ENCODE results near the gene MORN1. TPM values are rescaled to one million over a fixed set of nuclear protein-coding genes. Genes with fewer than 3 reads are reported as not detected.

The MORN1 gene
- total and polyA plus RNA-seq, 9 of the 15 experiments (the other 6 are each of a cell fraction or from before 2014, with no cell fraction given), result 0.24 to 9.3 (median 4.2) TPM

DNA sequence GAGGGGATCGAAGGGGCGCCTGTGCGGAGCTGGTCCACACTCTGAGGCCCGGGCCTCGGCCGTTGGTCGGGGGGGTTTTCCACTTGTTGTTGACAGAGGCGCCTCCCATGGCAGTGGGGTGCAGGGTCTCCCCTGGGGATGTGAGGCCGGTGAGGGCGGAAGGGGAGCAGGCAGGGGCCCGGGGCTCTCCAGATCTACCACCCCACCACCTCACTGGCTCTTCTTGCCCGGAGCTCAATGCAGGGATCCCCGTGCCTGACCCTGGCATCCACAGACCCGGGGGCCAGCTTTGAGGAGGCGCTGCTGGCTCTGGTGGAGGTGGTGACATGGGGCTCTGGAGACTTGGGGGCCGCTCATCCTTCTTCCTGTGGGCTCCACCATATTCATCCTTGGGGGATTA is 28.1 kb upstream of the MORN1 start (continued):
- TF ChIP-seq, protein P1, sequence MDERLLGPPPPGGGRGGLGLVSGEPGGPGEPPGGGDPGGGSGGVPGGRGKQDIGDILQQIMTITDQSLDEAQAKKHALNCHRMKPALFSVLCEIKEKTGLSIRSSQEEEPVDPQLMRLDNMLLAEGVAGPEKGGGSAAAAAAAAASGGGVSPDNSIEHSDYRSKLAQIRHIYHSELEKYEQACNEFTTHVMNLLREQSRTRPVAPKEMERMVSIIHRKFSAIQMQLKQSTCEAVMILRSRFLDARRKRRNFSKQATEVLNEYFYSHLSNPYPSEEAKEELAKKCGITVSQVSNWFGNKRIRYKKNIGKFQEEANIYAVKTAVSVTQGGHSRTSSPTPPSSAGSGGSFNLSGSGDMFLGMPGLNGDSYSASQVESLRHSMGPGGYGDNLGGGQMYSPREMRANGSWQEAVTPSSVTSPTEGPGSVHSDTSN (CRISPR knock-in tag; IDR thresholded peaks at IDR 0.05; ENCODE audit: low read depth), result no peak
- TF ChIP-seq, protein P1 (tag; conservative IDR thresholded peaks at IDR 0.05; ENCODE audit: low read depth), result no peak
- TF ChIP-seq, protein P2, sequence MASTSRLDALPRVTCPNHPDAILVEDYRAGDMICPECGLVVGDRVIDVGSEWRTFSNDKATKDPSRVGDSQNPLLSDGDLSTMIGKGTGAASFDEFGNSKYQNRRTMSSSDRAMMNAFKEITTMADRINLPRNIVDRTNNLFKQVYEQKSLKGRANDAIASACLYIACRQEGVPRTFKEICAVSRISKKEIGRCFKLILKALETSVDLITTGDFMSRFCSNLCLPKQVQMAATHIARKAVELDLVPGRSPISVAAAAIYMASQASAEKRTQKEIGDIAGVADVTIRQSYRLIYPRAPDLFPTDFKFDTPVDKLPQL (IDR thresholded peaks at IDR 0.05; ENCODE audit: extremely low read depth, insufficient read length), result no peak
- TF ChIP-seq STAT5A (IDR thresholded peaks at IDR 0.05; ENCODE audit: borderline replicate concordance, low read length) (no peak), BCL6 (CRISPR knock-in tag; IDR thresholded peaks at IDR 0.05) (no peak), ZNF12 (CRISPR knock-in tag; IDR thresholded peaks at IDR 0.05) (no peak), SIX5 (IDR thresholded peaks at IDR 0.05; ENCODE audit: borderline replicate concordance in 1 of 2, insufficient read depth in 1 of 2, low read depth in 1 of 2, low read length in 2 of 2) (no peak), HCFC1 (IDR thresholded peaks at IDR 0.05; ENCODE audit: low read depth, low read length) (no peak), MAFF (IDR thresholded peaks at IDR 0.05; ENCODE audit: low read length) (no peak), ZNF224 (CRISPR knock-in tag; IDR thresholded peaks at IDR 0.05) (no peak), ZKSCAN8 (CRISPR knock-in tag; IDR thresholded peaks at IDR 0.05) (no peak), SMAD4 (CRISPR knock-in tag; conservative IDR thresholded peaks at IDR 0.05) (no peak)
- TF ChIP-seq, protein P3, sequence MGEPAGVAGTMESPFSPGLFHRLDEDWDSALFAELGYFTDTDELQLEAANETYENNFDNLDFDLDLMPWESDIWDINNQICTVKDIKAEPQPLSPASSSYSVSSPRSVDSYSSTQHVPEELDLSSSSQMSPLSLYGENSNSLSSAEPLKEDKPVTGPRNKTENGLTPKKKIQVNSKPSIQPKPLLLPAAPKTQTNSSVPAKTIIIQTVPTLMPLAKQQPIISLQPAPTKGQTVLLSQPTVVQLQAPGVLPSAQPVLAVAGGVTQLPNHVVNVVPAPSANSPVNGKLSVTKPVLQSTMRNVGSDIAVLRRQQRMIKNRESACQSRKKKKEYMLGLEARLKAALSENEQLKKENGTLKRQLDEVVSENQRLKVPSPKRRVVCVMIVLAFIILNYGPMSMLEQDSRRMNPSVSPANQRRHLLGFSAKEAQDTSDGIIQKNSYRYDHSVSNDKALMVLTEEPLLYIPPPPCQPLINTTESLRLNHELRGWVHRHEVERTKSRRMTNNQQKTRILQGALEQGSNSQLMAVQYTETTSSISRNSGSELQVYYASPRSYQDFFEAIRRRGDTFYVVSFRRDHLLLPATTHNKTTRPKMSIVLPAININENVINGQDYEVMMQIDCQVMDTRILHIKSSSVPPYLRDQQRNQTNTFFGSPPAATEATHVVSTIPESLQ (CRISPR knock-in tag; IDR thresholded peaks at IDR 0.05), result no peak
- TF ChIP-seq, protein P4, sequence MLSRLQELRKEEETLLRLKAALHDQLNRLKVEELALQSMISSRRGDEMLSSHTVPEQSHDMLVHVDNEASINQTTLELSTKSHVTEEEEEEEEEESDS (CRISPR knock-in tag; IDR thresholded peaks at IDR 0.05), result no peak

All from K562 (cell line).